Measurements from ENCODE around the gene MYO18B. TPM values are rescaled to one million over a fixed set of nuclear protein-coding genes. Genes with fewer than 3 reads are reported as not detected.

The MYO18B gene
- total RNA-seq, 1 donor from 2014 or later = not detected

- Histone ChIP-seq H3K9me3 (no peaks in the 10 kb centered on the region), H3K4me1 (no peaks in the 10 kb centered on the region), H3K27ac (no peak overlapping the region), H3K4me3 (no peak overlapping the region), H3K36me3 (no peaks in the 10 kb centered on the region), H3K27me3 (ENCODE audit: low read depth) (peaks cover 5% of the 10 kb centered on the region)
- ATAC-seq (no peak), DNase-seq (no peak)
- intact Hi-C loops (cut with DNase I) = no loop called here
- TF ChIP-seq, protein P1, sequence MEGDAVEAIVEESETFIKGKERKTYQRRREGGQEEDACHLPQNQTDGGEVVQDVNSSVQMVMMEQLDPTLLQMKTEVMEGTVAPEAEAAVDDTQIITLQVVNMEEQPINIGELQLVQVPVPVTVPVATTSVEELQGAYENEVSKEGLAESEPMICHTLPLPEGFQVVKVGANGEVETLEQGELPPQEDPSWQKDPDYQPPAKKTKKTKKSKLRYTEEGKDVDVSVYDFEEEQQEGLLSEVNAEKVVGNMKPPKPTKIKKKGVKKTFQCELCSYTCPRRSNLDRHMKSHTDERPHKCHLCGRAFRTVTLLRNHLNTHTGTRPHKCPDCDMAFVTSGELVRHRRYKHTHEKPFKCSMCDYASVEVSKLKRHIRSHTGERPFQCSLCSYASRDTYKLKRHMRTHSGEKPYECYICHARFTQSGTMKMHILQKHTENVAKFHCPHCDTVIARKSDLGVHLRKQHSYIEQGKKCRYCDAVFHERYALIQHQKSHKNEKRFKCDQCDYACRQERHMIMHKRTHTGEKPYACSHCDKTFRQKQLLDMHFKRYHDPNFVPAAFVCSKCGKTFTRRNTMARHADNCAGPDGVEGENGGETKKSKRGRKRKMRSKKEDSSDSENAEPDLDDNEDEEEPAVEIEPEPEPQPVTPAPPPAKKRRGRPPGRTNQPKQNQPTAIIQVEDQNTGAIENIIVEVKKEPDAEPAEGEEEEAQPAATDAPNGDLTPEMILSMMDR (IDR thresholded peaks at IDR 0.05) = no peak
Observed at GRCh38 chr22:25802018-25802417, 60.0 kb downstream of the MYO18B start.

GRCh38 chr22:25804676-25805075 is 62.7 kb downstream of the MYO18B start:
- Histone ChIP-seq H3K27me3 (ENCODE audit: low read depth) (peaks cover 5% of the 10 kb centered on the region), H3K4me3 (no peak overlapping the region), H3K27ac (no peak overlapping the region), H3K36me3 (no peaks in the 10 kb centered on the region), H3K4me1 (no peaks in the 10 kb centered on the region), H3K9me3 (no peaks in the 10 kb centered on the region)
- ATAC-seq (no peak), DNase-seq (no peak)
- intact Hi-C loops (cut with DNase I) = no loop called here
- TF ChIP-seq, protein P1 (IDR thresholded peaks at IDR 0.05) = no peak

DNA sequence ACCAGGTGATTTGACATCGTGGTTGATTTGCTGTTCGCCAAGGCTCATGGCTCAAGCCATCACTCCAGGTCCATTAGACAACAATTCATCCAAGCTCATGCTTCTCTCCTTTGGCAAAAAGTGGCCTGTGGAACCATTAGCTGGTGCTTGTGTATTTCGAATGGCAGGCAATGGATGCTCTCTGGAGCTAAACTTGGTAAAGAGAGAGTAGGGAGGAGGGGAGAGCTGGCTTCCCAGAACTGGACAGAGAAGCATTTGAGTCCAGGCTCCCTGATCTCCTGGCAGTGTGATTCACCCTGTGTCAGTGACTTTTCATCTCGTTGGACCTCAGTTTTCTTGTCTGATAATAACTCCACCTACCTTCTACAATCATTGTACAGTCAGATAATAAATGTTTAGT is 64.6 kb downstream of the MYO18B start:
- intact Hi-C loops (cut with DNase I) = no loop called here
- no peaks in the 10 kb centered on the region for H3K27me3 ChIP-seq (ENCODE audit: low read depth)
- no peaks in the 10 kb centered on the region for H3K9me3 ChIP-seq
- ATAC-seq = no peak
- DNase-seq = no peak
- H3K4me1 ChIP-seq = no peaks in the 10 kb centered on the region
- H3K36me3 ChIP-seq = no peaks in the 10 kb centered on the region
- no peak overlapping the region for H3K4me3 ChIP-seq
- H3K27ac ChIP-seq = no peak overlapping the region
- TF ChIP-seq, protein P1 (IDR thresholded peaks at IDR 0.05) = no peak

- TF ChIP-seq, protein P1 (IDR thresholded peaks at IDR 0.05) = no peak
- DNase-seq (no peak), ATAC-seq (no peak)
- no peaks in the 10 kb centered on the region for H3K36me3 ChIP-seq
- H3K4me3 ChIP-seq = no peak overlapping the region
- H3K9me3 ChIP-seq = no peaks in the 10 kb centered on the region
- H3K27ac ChIP-seq = no peak overlapping the region
- H3K4me1 ChIP-seq = no peaks in the 10 kb centered on the region
- intact Hi-C loops (cut with DNase I) = no loop called here
- peaks cover 8% of the 10 kb centered on the region for H3K27me3 ChIP-seq (ENCODE audit: low read depth)
Observed at GRCh38 chr22:25814685-25815084, 72.7 kb downstream of the MYO18B start.

GRCh38 chr22:25815561-25815960 is 73.6 kb downstream of the MYO18B start:
- Histone ChIP-seq H3K4me1 (no peaks in the 10 kb centered on the region), H3K4me3 (no peak overlapping the region), H3K27me3 (ENCODE audit: low read depth) (peaks cover 8% of the 10 kb centered on the region), H3K9me3 (no peaks in the 10 kb centered on the region), H3K27ac (no peak overlapping the region), H3K36me3 (no peaks in the 10 kb centered on the region)
- TF ChIP-seq, protein P1 (IDR thresholded peaks at IDR 0.05) = no peak
- intact Hi-C loops (cut with DNase I) = no loop called here
- no peak for ATAC-seq
- no peak for DNase-seq

Measured in lower lobe of right lung (tissue), 2 donors.